ENCODE data around the gene TIAM2.

TIAM2 gene

GRCh38 chr6:155110721-155111120 is 115.6 kb downstream of the TIAM2 start:
- Histone ChIP-seq H4K91ac (ENCODE audit: low read depth, low read length) (no peak overlapping the region), H3K36me3 (ENCODE audit: control insufficient read depth in 1 of 2, insufficient read depth in 2 of 2, low read length in 2 of 2) (no peaks in the 10 kb centered on the region), H3K27ac (ENCODE audit: low read depth, low read length) (no peak overlapping the region), H2BK5ac (ENCODE audit: low read depth, low read length, poor library complexity) (no peak overlapping the region), H3K79me1 (ENCODE audit: low read length) (no peaks in the 10 kb centered on the region), H2BK12ac (ENCODE audit: low read length) (no peak overlapping the region), H2AK5ac (ENCODE audit: low read length) (no peak overlapping the region), H3K4me2 (ENCODE audit: low read length) (no peak overlapping the region), H4K12ac (ENCODE audit: low read depth, low read length) (no peak overlapping the region), H3K4me3 (ENCODE audit: low read depth, low read length) (no peak overlapping the region), H3K27me3 (ENCODE audit: insufficient read depth, low read length) (no peaks in the 10 kb centered on the region), H3K14ac (ENCODE audit: low read length) (no peak overlapping the region), H3K4me1 (ENCODE audit: control insufficient read depth in 1 of 2, insufficient read depth in 2 of 2, low read length in 2 of 2) (peaks cover 0 to 2% of the 10 kb centered on the region in 2 experiments), H4K8ac (ENCODE audit: low read depth, low read length) (no peak overlapping the region), H2AFZ (ENCODE audit: insufficient read depth, low read length, poor library complexity) (no peak overlapping the region), H3K23ac (ENCODE audit: low read length) (no peak overlapping the region), H3K18ac (ENCODE audit: low read length) (no peak overlapping the region), H2BK120ac (ENCODE audit: insufficient read depth, low read length, poor library complexity) (no peak overlapping the region), H3K9ac (ENCODE audit: low read length) (no peak overlapping the region), H3K9me3 (ENCODE audit: insufficient read depth, low read depth, low read length) (no peaks in the 10 kb centered on the region), H3K4ac (ENCODE audit: low read depth, low read length) (no peak overlapping the region), H3K79me2 (ENCODE audit: control insufficient read depth, insufficient read depth, low read length, poor library complexity) (no peaks in the 10 kb centered on the region)
- no CpG with 5 or more reads among the region's 2 CpGs for WGBS (ENCODE audit: extremely low coverage, insufficient coverage, insufficient read length)
- DNase-seq, result no peak

GRCh38 chr6:155112757-155113156 is 117.6 kb downstream of the TIAM2 start:
- no peaks in the 10 kb centered on the region for H3K27me3 ChIP-seq (ENCODE audit: insufficient read depth, low read length)
- H2BK5ac ChIP-seq (ENCODE audit: low read depth, low read length, poor library complexity), result no peak overlapping the region
- no peak overlapping the region for H2BK12ac ChIP-seq (ENCODE audit: low read length)
- H3K4ac ChIP-seq (ENCODE audit: low read depth, low read length), result no peak overlapping the region
- no peak overlapping the region for H3K4me3 ChIP-seq (ENCODE audit: low read depth, low read length)
- no CpG with 5 or more reads among the region's 7 CpGs for WGBS (ENCODE audit: extremely low coverage, insufficient coverage, insufficient read length)
- H3K9me3 ChIP-seq (ENCODE audit: insufficient read depth, low read depth, low read length), result no peaks in the 10 kb centered on the region
- no peak overlapping the region for H3K27ac ChIP-seq (ENCODE audit: low read depth, low read length)
- no peak overlapping the region for H3K18ac ChIP-seq (ENCODE audit: low read length)
- no peak for DNase-seq
- H4K91ac ChIP-seq (ENCODE audit: low read depth, low read length), result no peak overlapping the region
- no peak overlapping the region for H4K12ac ChIP-seq (ENCODE audit: low read depth, low read length)
- H3K4me1 ChIP-seq (ENCODE audit: control insufficient read depth in 1 of 2, insufficient read depth in 2 of 2, low read length in 2 of 2), result peaks cover 3 to 6% of the 10 kb centered on the region in 2 experiments
- no peaks in the 10 kb centered on the region for H3K79me2 ChIP-seq (ENCODE audit: control insufficient read depth, insufficient read depth, low read length, poor library complexity)
- H2BK120ac ChIP-seq (ENCODE audit: insufficient read depth, low read length, poor library complexity), result no peak overlapping the region
- H3K79me1 ChIP-seq (ENCODE audit: low read length), result peaks cover 2% of the 10 kb centered on the region
- no peaks in the 10 kb centered on the region for H3K36me3 ChIP-seq (ENCODE audit: control insufficient read depth in 1 of 2, insufficient read depth in 2 of 2, low read length in 2 of 2)
- no peak overlapping the region for H3K9ac ChIP-seq (ENCODE audit: low read length)
- no peak overlapping the region for H3K14ac ChIP-seq (ENCODE audit: low read length)
- H3K4me2 ChIP-seq (ENCODE audit: low read length), result no peak overlapping the region
- no peak overlapping the region for H4K8ac ChIP-seq (ENCODE audit: low read depth, low read length)
- H2AK5ac ChIP-seq (ENCODE audit: low read length), result no peak overlapping the region
- no peak overlapping the region for H3K23ac ChIP-seq (ENCODE audit: low read length)
- H2AFZ ChIP-seq (ENCODE audit: insufficient read depth, low read length, poor library complexity), result no peak overlapping the region

GRCh38 chr6:155115893-155116570 is 120.9 kb downstream of the TIAM2 start:
- Histone ChIP-seq H3K14ac (ENCODE audit: low read length) (no peak overlapping the region), H3K4ac (ENCODE audit: low read depth, low read length) (no peak overlapping the region), H3K79me2 (ENCODE audit: control insufficient read depth, insufficient read depth, low read length, poor library complexity) (no peaks in the 10 kb centered on the region), H4K12ac (ENCODE audit: low read depth, low read length) (no peak overlapping the region), H3K36me3 (ENCODE audit: control insufficient read depth in 1 of 2, insufficient read depth in 2 of 2, low read length in 2 of 2) (no peaks in the 10 kb centered on the region), H3K4me2 (ENCODE audit: low read length) (no peak overlapping the region), H3K27me3 (ENCODE audit: insufficient read depth, low read length) (no peaks in the 10 kb centered on the region), H3K79me1 (ENCODE audit: low read length) (peaks cover 6% of the 10 kb centered on the region), H3K9ac (ENCODE audit: low read length) (no peak overlapping the region), H2BK12ac (ENCODE audit: low read length) (no peak overlapping the region), H4K91ac (ENCODE audit: low read depth, low read length) (no peak overlapping the region), H2BK5ac (ENCODE audit: low read depth, low read length, poor library complexity) (no peak overlapping the region), H3K4me3 (ENCODE audit: low read depth, low read length) (no peak overlapping the region), H2AFZ (ENCODE audit: insufficient read depth, low read length, poor library complexity) (no peak overlapping the region), H3K4me1 (ENCODE audit: control insufficient read depth in 1 of 2, insufficient read depth in 2 of 2, low read length in 2 of 2) (peaks cover 8% of the 10 kb centered on the region in 2 experiments), H3K18ac (ENCODE audit: low read length) (no peak overlapping the region), H3K27ac (ENCODE audit: low read depth, low read length) (no peak overlapping the region), H2AK5ac (ENCODE audit: low read length) (no peak overlapping the region), H2BK120ac (ENCODE audit: insufficient read depth, low read length, poor library complexity) (no peak overlapping the region), H3K23ac (ENCODE audit: low read length) (no peak overlapping the region), H4K8ac (ENCODE audit: low read depth, low read length) (no peak overlapping the region), H3K9me3 (ENCODE audit: insufficient read depth, low read depth, low read length) (no peaks in the 10 kb centered on the region)
- no peak for DNase-seq
- no CpG with 5 or more reads among the region's 4 CpGs for WGBS (ENCODE audit: extremely low coverage, insufficient coverage, insufficient read length)

- no peak overlapping the region for H3K27ac ChIP-seq (ENCODE audit: low read depth, low read length)
- H3K14ac ChIP-seq (ENCODE audit: low read length), result no peak overlapping the region
- no peak overlapping the region for H2AK5ac ChIP-seq (ENCODE audit: low read length)
- H3K18ac ChIP-seq (ENCODE audit: low read length), result no peak overlapping the region
- no peak for DNase-seq
- no peak overlapping the region for H3K4me2 ChIP-seq (ENCODE audit: low read length)
- H3K9ac ChIP-seq (ENCODE audit: low read length), result no peak overlapping the region
- H3K36me3 ChIP-seq (ENCODE audit: control insufficient read depth in 1 of 2, insufficient read depth in 2 of 2, low read length in 2 of 2), result no peaks in the 10 kb centered on the region
- WGBS (ENCODE audit: extremely low coverage, insufficient coverage, insufficient read length), result no CpG with 5 or more reads among the region's 5 CpGs
- H4K12ac ChIP-seq (ENCODE audit: low read depth, low read length), result no peak overlapping the region
- H3K9me3 ChIP-seq (ENCODE audit: insufficient read depth, low read depth, low read length), result no peaks in the 10 kb centered on the region
- H3K79me2 ChIP-seq (ENCODE audit: control insufficient read depth, insufficient read depth, low read length, poor library complexity), result no peaks in the 10 kb centered on the region
- H3K4ac ChIP-seq (ENCODE audit: low read depth, low read length), result no peak overlapping the region
- H4K8ac ChIP-seq (ENCODE audit: low read depth, low read length), result no peak overlapping the region
- H3K27me3 ChIP-seq (ENCODE audit: insufficient read depth, low read length), result no peaks in the 10 kb centered on the region
- peaks cover 10 to 11% of the 10 kb centered on the region in 2 experiments for H3K4me1 ChIP-seq (ENCODE audit: control insufficient read depth in 1 of 2, insufficient read depth in 2 of 2, low read length in 2 of 2)
- H3K23ac ChIP-seq (ENCODE audit: low read length), result no peak overlapping the region
- no peak overlapping the region for H4K91ac ChIP-seq (ENCODE audit: low read depth, low read length)
- no peak overlapping the region for H2BK5ac ChIP-seq (ENCODE audit: low read depth, low read length, poor library complexity)
- peaks cover 6% of the 10 kb centered on the region for H3K79me1 ChIP-seq (ENCODE audit: low read length)
- no peak overlapping the region for H2BK120ac ChIP-seq (ENCODE audit: insufficient read depth, low read length, poor library complexity)
- H2BK12ac ChIP-seq (ENCODE audit: low read length), result no peak overlapping the region
- H3K4me3 ChIP-seq (ENCODE audit: low read depth, low read length), result no peak overlapping the region
- no peak overlapping the region for H2AFZ ChIP-seq (ENCODE audit: insufficient read depth, low read length, poor library complexity)
Measured at GRCh38 chr6:155116571-155116910, 121.4 kb downstream of the TIAM2 start.

Measured in trophoblast cell (in vitro differentiated cells and primary cell).